ENCODE results near the gene PWP2.
"Not testable (repeated sequence)": the region's sequence is repeated elsewhere in the genome, so short reads cannot be mapped to it uniquely, and the experiment has no call there.

DNA sequence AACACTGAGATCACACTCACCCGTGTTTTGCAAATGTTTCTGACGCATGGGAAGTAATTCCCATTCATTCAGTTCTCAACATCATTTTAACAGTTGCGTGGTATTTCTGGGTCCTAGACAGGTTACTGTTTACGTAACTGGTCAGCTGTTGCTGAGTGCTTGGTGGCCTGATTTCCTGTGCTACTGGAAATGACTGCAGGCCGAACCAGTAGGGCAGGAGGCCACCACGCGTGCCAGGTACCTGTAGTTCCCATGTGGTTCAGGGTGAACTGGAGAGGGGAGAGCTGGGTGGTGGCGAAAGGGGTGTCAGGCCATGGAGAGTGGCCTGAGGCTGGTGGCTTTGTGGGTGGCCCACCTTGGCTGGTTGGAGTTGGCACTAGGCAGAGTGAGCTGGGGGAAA lies 27.5 kb downstream of the PWP2 start:
- TF ChIP-seq, protein P1, sequence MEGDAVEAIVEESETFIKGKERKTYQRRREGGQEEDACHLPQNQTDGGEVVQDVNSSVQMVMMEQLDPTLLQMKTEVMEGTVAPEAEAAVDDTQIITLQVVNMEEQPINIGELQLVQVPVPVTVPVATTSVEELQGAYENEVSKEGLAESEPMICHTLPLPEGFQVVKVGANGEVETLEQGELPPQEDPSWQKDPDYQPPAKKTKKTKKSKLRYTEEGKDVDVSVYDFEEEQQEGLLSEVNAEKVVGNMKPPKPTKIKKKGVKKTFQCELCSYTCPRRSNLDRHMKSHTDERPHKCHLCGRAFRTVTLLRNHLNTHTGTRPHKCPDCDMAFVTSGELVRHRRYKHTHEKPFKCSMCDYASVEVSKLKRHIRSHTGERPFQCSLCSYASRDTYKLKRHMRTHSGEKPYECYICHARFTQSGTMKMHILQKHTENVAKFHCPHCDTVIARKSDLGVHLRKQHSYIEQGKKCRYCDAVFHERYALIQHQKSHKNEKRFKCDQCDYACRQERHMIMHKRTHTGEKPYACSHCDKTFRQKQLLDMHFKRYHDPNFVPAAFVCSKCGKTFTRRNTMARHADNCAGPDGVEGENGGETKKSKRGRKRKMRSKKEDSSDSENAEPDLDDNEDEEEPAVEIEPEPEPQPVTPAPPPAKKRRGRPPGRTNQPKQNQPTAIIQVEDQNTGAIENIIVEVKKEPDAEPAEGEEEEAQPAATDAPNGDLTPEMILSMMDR (IDR thresholded peaks at IDR 0.05) = not testable (repeated sequence)
- not testable (repeated sequence) for TF ChIP-seq POLR2A (IDR thresholded peaks at IDR 0.05)

All from esophagus squamous epithelium (tissue), 4 donors.